Fibroblast of villous mesenchyme (primary cell): Measurements from ENCODE around the gene ZNF584. TPM values are rescaled to one million over a fixed set of nuclear protein-coding genes. Genes with fewer than 3 reads are reported as not detected.
"Not testable (repeated sequence)": the region's sequence is repeated elsewhere in the genome, so short reads cannot be mapped to it uniquely, and the experiment has no call there.

ENCODE experiments used
- DNase-seq: peaks from one replicate; pipeline ENCODE4 v3.0.0-alpha.2; 2010; ENCODE audit warnings: low read depth
- H3K4me3 ChIP-seq: 2 replicates; pipeline ENCODE4 v1.5.1; 2011; ENCODE audit warnings: low read depth, mild to moderate bottlenecking, low read length
- total RNA-seq: library from RNA; depleted of rRNA; stranded (reverse); fragments of >200 nt; gene quantifications from 2 replicates; pipeline ENCODE4 v1.2.3, GENCODE V29; 2012
- TF ChIP-seq, protein P1 (sequence below): IDR thresholded peaks from 2 replicates; pipeline ENCODE4 v1.5.1; 2012; ENCODE audit warnings: low read depth, mild to moderate bottlenecking, low read length; ENCODE audit not compliant: insufficient read depth

ZNF584 gene
- total RNA-seq, 1 donor: 26.3 TPM

DNA sequence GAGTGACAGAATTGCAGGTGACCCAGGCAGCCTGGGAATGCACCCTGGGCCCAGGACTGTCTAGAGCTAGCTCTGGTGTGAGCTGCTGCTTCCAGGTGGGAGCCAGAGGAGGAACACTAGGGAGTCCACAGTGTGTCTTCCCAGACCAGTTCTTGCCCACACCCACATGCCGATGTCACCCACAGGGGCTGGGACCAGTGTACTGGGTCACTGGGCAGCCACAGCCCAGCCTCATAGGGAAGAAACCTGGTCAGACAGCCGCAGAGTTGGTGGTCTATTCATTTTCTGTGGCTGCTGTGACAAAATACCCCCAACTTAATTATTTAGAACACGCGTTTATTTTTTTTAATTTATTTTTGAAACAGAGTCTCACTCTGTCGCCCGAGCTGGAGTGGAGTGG, 9.9 kb upstream of the ZNF584 start:
- TF ChIP-seq, protein P1, sequence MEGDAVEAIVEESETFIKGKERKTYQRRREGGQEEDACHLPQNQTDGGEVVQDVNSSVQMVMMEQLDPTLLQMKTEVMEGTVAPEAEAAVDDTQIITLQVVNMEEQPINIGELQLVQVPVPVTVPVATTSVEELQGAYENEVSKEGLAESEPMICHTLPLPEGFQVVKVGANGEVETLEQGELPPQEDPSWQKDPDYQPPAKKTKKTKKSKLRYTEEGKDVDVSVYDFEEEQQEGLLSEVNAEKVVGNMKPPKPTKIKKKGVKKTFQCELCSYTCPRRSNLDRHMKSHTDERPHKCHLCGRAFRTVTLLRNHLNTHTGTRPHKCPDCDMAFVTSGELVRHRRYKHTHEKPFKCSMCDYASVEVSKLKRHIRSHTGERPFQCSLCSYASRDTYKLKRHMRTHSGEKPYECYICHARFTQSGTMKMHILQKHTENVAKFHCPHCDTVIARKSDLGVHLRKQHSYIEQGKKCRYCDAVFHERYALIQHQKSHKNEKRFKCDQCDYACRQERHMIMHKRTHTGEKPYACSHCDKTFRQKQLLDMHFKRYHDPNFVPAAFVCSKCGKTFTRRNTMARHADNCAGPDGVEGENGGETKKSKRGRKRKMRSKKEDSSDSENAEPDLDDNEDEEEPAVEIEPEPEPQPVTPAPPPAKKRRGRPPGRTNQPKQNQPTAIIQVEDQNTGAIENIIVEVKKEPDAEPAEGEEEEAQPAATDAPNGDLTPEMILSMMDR: no peak
- DNase-seq: no peak
- H3K4me3 ChIP-seq: no peak overlapping the region

DNA sequence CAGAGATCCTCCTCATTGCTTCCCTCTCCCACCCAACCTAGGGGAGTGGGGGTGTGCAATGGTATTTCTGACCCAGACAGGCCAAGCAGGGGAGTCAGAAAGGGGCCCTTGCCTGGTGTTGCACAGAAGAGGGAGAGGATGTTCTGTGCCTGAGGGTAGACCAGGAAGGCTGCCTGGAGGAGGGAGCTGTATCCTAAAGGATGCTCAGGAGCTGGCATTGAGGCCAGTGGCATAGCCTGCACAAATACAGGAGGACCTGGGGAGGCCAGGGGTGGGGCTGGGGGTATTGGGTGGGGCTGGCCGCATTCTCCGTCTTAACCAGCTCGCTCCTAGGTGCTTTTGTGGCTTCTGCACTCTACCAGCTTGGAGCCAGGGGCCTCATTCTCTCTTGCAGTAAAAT, 8.5 kb upstream of the ZNF584 start:
- H3K4me3 ChIP-seq: no peak overlapping the region
- no peak for DNase-seq

DNA sequence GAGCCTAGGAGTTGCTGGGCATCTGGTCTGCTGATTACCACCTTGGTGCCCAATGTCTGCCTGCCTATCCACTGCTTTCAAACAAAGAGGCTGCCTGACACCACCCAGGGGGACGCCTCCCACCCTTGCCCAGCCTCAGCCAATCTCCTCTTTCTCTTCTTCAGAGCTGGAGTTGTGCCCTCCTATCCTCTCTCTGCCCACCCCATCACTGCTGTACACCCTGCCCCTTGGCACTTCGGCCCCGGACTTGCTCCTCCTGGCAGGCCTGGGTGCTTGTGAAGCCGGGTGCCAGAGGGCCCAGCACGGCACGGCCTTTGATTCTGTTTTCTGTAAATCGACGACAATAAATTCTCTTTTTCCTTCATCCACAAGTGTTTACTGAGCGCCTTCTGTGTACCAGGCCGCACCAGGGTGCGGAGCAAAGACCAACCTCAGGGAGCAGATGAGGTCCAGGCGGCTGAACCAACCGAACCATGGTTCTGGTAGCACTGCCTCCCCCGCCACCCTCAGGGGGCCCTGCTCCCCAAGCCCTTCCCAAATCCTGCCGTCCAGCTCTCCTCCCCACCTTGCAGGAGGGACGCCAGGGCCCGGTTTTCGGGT, 8.0 kb upstream of the ZNF584 start:
- TF ChIP-seq, protein P1: no peak
- H3K4me3 ChIP-seq: peak overlapping the region; percentile 69
- no peak for DNase-seq

More for the DNA sequence above, 8.5 kb upstream of the ZNF584 start:
- TF ChIP-seq, protein P1: no peak

DNA sequence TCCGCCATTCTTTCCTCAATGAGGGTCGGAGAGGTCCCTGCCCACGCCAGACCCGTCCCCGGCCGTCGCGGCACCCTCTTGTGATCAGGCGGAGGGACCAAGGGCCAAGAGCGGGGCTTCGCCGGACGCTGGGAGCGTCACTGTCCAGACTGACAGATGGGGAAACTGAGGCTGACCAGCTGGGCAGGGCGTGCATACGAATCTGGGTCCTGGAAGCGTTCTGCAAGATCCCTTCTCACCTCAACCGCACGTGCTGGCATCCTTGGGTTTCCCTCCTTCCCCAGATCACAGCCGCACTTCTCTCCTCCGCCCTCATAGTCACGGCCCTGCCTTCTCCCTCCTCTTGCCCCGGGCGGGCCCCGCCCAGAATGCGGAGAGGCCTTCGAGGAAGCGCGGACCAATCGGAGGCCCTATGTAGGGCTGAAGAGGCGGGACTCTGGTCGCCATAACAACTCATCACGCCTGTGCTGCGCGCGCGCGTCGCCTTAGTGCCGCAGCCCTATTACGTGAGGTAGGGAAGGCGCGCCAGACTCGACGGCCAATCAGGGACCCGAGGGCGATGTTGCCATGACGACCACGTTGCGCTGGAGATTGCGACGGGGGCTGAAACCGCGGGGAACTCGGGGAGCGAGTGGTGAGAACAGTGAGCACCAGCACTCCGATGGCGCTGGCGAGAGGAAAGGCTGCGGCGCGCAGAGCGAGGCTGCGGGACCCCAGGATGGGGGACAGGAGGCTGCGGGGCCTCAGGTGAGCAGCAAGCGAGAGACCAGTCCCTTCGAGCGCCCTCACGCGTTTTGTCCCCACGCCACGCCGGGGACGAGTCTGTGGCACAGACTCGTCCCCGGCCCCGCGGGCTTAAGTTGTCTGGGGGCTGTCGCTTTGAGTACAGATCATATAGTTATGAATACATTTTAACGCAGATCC, 7.3 kb upstream of the ZNF584 start:
- H3K4me3 ChIP-seq: peak overlapping the region; percentile 72
- TF ChIP-seq, protein P1: no peak
- DNase-seq: peak; percentile 100

DNA sequence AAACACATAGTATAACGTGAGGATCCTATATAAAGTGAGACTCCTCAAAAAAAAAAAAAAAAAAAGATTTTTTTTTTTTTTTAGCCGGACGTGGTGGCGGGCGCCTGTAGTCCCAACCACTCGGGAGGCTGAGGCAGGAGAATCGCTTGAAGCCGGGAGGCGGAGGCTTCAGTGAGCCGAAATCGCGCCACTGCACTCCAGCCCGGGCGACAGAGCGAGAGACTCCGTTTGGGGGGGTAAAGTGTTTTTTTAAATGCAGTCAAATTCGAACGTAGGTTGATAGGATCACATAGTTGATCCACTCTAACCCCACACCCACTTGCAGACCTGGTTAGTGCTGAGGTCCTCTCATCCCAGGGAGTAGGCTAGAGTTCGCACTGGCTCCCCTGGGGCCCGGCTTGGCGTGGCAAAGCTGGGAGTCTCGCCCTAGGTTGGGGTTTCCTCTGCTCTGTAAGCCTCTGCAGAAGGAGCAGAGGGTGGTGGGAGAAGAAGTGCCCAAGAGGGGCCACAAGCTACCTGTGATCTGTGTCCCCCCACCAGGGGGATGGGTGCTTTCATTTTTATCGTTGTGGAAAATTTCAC, 6.5 kb upstream of the ZNF584 start:
- DNase-seq: no peak
- TF ChIP-seq, protein P1: no peak
- H3K4me3 ChIP-seq: peak overlapping the region; percentile 72

DNA sequence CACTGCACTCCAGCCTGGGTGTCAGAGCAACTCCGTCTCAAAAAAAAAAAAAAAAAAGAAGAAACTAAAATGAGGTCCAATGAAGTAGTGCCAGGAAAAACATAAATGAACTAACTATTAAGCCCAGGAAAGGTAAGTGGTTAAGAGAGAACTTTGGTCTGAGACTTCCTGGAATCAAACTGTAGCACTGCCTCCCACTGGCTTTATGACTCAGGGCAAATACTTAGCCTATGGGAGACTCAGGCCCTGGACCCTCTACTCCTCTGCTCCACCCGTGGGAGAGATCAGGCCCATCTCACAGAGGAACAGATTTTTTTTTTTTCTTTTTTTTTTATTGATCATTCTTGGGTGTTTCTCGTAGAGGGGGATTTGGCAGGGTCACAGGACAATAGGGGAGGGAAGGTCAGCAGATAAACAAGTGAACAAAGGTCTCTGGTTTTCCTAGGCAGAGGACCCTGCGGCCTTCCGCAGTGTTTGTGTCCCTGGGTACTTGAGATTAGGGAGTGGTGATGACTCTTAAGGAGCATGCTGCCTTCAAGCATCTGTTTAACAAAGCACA, 4.5 kb upstream of the ZNF584 start:
- not testable (repeated sequence) for H3K4me3 ChIP-seq, DNase-seq
